ENCODE results near the gene NIPAL3.

Gene NIPAL3

GRCh38 chr1:24391882-24392603 is 23.6 kb upstream of the NIPAL3 start:
- peak; percentile 52 for DNase-seq

GRCh38 chr1:24392604-24392946 is 23.0 kb upstream of the NIPAL3 start:
- no peak for DNase-seq

GRCh38 chr1:24392982-24393650 is 22.5 kb upstream of the NIPAL3 start:
- no peak for DNase-seq

- no peak for DNase-seq
Observed at GRCh38 chr1:24393892-24394291, 21.7 kb upstream of the NIPAL3 start.

GRCh38 chr1:24400065-24400464 is 15.5 kb upstream of the NIPAL3 start:
- DNase-seq, result no peak

- no peak for DNase-seq
Observed at GRCh38 chr1:24403806-24404205, 11.8 kb upstream of the NIPAL3 start.

GRCh38 chr1:24406788-24407187 is 8.8 kb upstream of the NIPAL3 start:
- DNase-seq, result no peak

GRCh38 chr1:24409535-24409934 is 6.1 kb upstream of the NIPAL3 start:
- DNase-seq, result no peak

GRCh38 chr1:24410750-24411149 is 4.9 kb upstream of the NIPAL3 start:
- DNase-seq, result no peak

GRCh38 chr1:24411963-24412362 is 3.6 kb upstream of the NIPAL3 start:
- DNase-seq, result no peak

GRCh38 chr1:24412408-24412807 is 3.2 kb upstream of the NIPAL3 start:
- DNase-seq, result no peak

GRCh38 chr1:24413350-24414163 is 2.0 kb upstream of the NIPAL3 start, which contains the start of gene STPG1:
STPG1 (minus strand) TSS chr1:24413782; CDS start chr1:24401388, 12,394 bp downstream.
- peak; percentile 89 for DNase-seq

- no peak for DNase-seq
Observed at GRCh38 chr1:24414775-24415333, 748 bp upstream of the NIPAL3 start.

GRCh38 chr1:24415910-24416665 is 486 bp downstream of the NIPAL3 start:
- DNase-seq, result no peak

GRCh38 chr1:24416666-24417391 is 1.2 kb downstream of the NIPAL3 start:
- no peak for DNase-seq

- DNase-seq, result no peak
Observed at GRCh38 chr1:24417681-24418080, 2.1 kb downstream of the NIPAL3 start.

- DNase-seq, result no peak
Observed at GRCh38 chr1:24418898-24419628, 3.5 kb downstream of the NIPAL3 start.

- DNase-seq, result no peak
Observed at GRCh38 chr1:24420547-24420946, 4.9 kb downstream of the NIPAL3 start.

GRCh38 chr1:24421502-24421901 is 5.9 kb downstream of the NIPAL3 start:
- DNase-seq, result no peak

GRCh38 chr1:24424207-24424606 is 8.6 kb downstream of the NIPAL3 start:
- DNase-seq, result no peak

GRCh38 chr1:24424990-24425389 is 9.4 kb downstream of the NIPAL3 start:
- no peak for DNase-seq

All from COR-L47 (cell line).